Measurements from ENCODE around the gene TRIM52. TPM values are rescaled to one million over a fixed set of nuclear protein-coding genes. Genes with fewer than 3 reads are reported as not detected.
A peak's percentile ranks its signal among the peaks of the same experiment; 100 is the strongest.

Gene TRIM52
- total and polyA plus RNA-seq, 9 of the 15 experiments (the other 6 are each of a cell fraction or from before 2014, with no cell fraction given): 3.3 to 21.9 (median 13.5) TPM

GRCh38 chr5:181260720-181261319, at the start of gene TRIM52 (continued):
- TF ChIP-seq, protein P1, sequence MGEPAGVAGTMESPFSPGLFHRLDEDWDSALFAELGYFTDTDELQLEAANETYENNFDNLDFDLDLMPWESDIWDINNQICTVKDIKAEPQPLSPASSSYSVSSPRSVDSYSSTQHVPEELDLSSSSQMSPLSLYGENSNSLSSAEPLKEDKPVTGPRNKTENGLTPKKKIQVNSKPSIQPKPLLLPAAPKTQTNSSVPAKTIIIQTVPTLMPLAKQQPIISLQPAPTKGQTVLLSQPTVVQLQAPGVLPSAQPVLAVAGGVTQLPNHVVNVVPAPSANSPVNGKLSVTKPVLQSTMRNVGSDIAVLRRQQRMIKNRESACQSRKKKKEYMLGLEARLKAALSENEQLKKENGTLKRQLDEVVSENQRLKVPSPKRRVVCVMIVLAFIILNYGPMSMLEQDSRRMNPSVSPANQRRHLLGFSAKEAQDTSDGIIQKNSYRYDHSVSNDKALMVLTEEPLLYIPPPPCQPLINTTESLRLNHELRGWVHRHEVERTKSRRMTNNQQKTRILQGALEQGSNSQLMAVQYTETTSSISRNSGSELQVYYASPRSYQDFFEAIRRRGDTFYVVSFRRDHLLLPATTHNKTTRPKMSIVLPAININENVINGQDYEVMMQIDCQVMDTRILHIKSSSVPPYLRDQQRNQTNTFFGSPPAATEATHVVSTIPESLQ (CRISPR knock-in tag; IDR thresholded peaks at IDR 0.05): 0 out of 2 replicates have a peak, but pooled peaks have one; percentile 22
- TF ChIP-seq, protein P2, sequence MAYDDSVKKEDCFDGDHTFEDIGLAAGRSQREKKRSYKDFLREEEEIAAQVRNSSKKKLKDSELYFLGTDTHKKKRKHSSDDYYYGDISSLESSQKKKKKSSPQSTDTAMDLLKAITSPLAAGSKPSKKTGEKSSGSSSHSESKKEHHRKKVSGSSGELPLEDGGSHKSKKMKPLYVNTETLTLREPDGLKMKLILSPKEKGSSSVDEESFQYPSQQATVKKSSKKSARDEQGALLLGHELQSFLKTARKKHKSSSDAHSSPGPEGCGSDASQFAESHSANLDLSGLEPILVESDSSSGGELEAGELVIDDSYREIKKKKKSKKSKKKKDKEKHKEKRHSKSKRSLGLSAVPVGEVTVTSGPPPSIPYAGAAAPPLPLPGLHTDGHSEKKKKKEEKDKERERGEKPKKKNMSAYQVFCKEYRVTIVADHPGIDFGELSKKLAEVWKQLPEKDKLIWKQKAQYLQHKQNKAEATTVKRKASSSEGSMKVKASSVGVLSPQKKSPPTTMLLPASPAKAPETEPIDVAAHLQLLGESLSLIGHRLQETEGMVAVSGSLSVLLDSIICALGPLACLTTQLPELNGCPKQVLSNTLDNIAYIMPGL (CRISPR knock-in tag; IDR thresholded peaks at IDR 0.05): peak; percentile 21; the same call in 1 of the 2 replicates
- TF ChIP-seq SOX6 (IDR thresholded peaks at IDR 0.05): peak; percentile 58
- peak; percentile 68 for TF ChIP-seq JUND (IDR thresholded peaks at IDR 0.05; ENCODE audit: borderline replicate concordance, low read depth, low read length)
- TF ChIP-seq JUND (tag; IDR thresholded peaks at IDR 0.05; ENCODE audit: borderline replicate concordance, low read depth, low read length): no peak
- TF ChIP-seq, protein P3, sequence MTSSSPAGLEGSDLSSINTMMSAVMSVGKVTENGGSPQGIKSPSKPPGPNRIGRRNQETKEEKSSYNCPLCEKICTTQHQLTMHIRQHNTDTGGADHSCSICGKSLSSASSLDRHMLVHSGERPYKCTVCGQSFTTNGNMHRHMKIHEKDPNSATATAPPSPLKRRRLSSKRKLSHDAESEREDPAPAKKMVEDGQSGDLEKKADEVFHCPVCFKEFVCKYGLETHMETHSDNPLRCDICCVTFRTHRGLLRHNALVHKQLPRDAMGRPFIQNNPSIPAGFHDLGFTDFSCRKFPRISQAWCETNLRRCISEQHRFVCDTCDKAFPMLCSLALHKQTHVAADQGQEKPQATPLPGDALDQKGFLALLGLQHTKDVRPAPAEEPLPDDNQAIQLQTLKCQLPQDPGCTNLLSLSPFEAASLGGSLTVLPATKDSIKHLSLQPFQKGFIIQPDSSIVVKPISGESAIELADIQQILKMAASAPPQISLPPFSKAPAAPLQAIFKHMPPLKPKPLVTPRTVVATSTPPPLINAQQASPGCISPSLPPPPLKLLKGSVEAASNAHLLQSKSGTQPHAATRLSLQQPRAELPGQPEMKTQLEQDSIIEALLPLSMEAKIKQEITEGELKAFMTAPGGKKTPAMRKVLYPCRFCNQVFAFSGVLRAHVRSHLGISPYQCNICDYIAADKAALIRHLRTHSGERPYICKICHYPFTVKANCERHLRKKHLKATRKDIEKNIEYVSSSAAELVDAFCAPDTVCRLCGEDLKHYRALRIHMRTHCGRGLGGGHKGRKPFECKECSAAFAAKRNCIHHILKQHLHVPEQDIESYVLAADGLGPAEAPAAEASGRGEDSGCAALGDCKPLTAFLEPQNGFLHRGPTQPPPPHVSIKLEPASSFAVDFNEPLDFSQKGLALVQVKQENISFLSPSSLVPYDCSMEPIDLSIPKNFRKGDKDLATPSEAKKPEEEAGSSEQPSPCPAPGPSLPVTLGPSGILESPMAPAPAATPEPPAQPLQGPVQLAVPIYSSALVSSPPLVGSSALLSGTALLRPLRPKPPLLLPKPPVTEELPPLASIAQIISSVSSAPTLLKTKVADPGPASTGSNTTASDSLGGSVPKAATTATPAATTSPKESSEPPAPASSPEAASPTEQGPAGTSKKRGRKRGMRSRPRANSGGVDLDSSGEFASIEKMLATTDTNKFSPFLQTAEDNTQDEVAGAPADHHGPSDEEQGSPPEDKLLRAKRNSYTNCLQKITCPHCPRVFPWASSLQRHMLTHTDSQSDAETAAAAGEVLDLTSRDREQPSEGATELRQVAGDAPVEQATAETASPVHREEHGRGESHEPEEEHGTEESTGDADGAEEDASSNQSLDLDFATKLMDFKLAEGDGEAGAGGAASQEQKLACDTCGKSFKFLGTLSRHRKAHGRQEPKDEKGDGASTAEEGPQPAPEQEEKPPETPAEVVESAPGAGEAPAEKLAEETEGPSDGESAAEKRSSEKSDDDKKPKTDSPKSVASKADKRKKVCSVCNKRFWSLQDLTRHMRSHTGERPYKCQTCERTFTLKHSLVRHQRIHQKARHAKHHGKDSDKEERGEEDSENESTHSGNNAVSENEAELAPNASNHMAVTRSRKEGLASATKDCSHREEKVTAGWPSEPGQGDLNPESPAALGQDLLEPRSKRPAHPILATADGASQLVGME (CRISPR knock-in tag; IDR thresholded peaks at IDR 0.05): 0 out of 2 replicates have a peak, but pooled peaks have one; percentile 12
- TF ChIP-seq PHTF2 (CRISPR knock-in tag; IDR thresholded peaks at IDR 0.05): no peak
- no peak for TF ChIP-seq ZNF644 (tag; IDR thresholded peaks at IDR 0.05; ENCODE audit: low read depth)
- peak; percentile 91 for TF ChIP-seq PHF20 (IDR thresholded peaks at IDR 0.05; ENCODE audit: partially characterized antibody)
- TF ChIP-seq E2F8 (IDR thresholded peaks at IDR 0.05; ENCODE audit: low read depth, partially characterized antibody): peak; percentile 73
- TF ChIP-seq ZNF699 (CRISPR knock-in tag; IDR thresholded peaks at IDR 0.05; ENCODE audit: insufficient replicate concordance): no peak
- TF ChIP-seq SPI1 (IDR thresholded peaks at IDR 0.05; ENCODE audit: borderline replicate concordance, low read depth, low read length): no peak
- TF ChIP-seq FOSL1 (tag; conservative IDR thresholded peaks at IDR 0.05): no peak
